NB4 (cell line): Measurements from ENCODE around the gene FOXJ3.

Experiments
- MYC ChIP-seq: IDR thresholded peaks from 2 replicates; pipeline ENCODE4 v1.6.1; 2011; ENCODE audit warnings: low read depth, low read length
- TF ChIP-seq, protein P1 (sequence below): IDR thresholded peaks from 2 replicates; pipeline ENCODE4 v1.6.1; 2011; ENCODE audit warnings: low read depth, low read length
- TF ChIP-seq, protein P2 (sequence below): IDR thresholded peaks from one replicate; pipeline ENCODE4 v1.5.1; 2012; ENCODE audit warnings: low read depth, low read length

DNA sequence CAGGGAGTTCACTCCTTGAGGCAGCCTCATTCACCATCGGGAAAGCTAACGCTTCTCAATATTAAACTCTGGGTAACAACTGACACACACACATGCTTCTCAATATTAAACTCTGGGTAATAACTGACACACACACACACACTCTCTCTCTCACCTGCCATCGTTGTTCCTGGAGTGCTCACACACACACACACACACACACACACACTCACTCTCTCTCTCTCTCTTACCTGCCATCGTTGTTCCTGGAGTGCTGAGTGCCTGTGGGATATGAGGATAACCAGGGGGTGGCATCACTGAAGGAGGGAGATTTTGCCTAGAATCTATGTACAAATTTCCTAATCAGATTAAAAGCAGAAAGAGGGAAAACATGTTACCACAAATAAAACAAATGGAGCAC, 153.3 kb downstream of the FOXJ3 start:
- TF ChIP-seq, protein P1, sequence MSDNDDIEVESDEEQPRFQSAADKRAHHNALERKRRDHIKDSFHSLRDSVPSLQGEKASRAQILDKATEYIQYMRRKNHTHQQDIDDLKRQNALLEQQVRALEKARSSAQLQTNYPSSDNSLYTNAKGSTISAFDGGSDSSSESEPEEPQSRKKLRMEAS = no peak
- TF ChIP-seq MYC = no peak
- TF ChIP-seq, protein P2, sequence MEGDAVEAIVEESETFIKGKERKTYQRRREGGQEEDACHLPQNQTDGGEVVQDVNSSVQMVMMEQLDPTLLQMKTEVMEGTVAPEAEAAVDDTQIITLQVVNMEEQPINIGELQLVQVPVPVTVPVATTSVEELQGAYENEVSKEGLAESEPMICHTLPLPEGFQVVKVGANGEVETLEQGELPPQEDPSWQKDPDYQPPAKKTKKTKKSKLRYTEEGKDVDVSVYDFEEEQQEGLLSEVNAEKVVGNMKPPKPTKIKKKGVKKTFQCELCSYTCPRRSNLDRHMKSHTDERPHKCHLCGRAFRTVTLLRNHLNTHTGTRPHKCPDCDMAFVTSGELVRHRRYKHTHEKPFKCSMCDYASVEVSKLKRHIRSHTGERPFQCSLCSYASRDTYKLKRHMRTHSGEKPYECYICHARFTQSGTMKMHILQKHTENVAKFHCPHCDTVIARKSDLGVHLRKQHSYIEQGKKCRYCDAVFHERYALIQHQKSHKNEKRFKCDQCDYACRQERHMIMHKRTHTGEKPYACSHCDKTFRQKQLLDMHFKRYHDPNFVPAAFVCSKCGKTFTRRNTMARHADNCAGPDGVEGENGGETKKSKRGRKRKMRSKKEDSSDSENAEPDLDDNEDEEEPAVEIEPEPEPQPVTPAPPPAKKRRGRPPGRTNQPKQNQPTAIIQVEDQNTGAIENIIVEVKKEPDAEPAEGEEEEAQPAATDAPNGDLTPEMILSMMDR = no peak
